Measurements from ENCODE around the gene SCPEP1.

DNA sequence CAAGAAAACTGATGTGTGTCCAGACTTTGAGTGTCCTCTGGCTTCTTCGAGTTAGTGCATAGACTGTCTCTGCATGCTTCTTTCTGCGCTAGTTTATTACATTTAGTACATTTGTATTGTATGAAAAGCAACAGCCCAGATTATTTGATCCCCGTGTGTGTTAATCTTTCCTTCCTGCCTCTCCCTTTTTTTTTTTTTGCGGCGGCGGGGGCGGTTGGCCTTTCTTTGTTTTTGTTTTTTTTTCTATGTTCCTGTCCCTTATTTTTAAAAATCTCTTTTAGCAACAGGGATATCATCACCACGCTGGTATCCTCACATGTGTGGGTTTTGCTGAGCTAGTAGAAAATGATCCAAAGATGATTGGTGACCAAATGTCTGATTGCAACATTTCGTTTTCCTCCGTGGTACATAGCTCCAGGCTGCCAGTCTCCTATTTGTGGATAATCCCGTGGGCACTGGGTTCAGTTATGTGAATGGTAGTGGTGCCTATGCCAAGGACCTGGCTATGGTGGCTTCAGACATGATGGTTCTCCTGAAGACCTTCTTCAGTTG lies 9.4 kb downstream of the SCPEP1 start:
- no peak for TF ChIP-seq EZH2 (IDR thresholded peaks at IDR 0.05; ENCODE audit: borderline replicate concordance, low read length)
- TF ChIP-seq, protein P1, sequence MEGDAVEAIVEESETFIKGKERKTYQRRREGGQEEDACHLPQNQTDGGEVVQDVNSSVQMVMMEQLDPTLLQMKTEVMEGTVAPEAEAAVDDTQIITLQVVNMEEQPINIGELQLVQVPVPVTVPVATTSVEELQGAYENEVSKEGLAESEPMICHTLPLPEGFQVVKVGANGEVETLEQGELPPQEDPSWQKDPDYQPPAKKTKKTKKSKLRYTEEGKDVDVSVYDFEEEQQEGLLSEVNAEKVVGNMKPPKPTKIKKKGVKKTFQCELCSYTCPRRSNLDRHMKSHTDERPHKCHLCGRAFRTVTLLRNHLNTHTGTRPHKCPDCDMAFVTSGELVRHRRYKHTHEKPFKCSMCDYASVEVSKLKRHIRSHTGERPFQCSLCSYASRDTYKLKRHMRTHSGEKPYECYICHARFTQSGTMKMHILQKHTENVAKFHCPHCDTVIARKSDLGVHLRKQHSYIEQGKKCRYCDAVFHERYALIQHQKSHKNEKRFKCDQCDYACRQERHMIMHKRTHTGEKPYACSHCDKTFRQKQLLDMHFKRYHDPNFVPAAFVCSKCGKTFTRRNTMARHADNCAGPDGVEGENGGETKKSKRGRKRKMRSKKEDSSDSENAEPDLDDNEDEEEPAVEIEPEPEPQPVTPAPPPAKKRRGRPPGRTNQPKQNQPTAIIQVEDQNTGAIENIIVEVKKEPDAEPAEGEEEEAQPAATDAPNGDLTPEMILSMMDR (conservative IDR thresholded peaks at IDR 0.05 in 1 of 2, IDR thresholded peaks at IDR 0.05 in 1 of 2; ENCODE audit: extremely low read depth in 1 of 2, insufficient read depth in 1 of 2, low read depth in 1 of 2, low read length in 2 of 2) = no peak
